Adrenal gland (tissue), 12 donors: ENCODE results near the gene SRRM2. TPM values are rescaled to one million over a fixed set of nuclear protein-coding genes. Genes with fewer than 3 reads are reported as not detected.

Source experiments
- DNase-seq, 7 donors: peaks; one replicate each; pipeline ENCODE4 v3.0.0-alpha.2; 2019 to 2020
- H3K27ac ChIP-seq, 5 donors: fragments of 200-600 bp; sonication (generic) in 4 of 5; 1 replicate in 3 of 5; 2 replicates in 2 of 5; pipeline versions ENCODE4 v1.5.1 to v1.8.0; 2016 to 2020; ENCODE audit warnings: mild to moderate bottlenecking in 1 of 5
- H3K27me3 ChIP-seq: fragments of 200-600 bp; 2 replicates; pipeline ENCODE4 v1.8.0; 2021
- H3K36me3 ChIP-seq, 2 donors: fragments of 200-600 bp; replicated peaks in 1 of 2; 1 replicate in 1 of 2; 2 replicates in 1 of 2; pipeline versions ENCODE4 v1.5.1 to v1.8.0; 2018 to 2022
- H3K4me1 ChIP-seq, 2 donors: fragments of 200-600 bp; replicated peaks in 1 of 2; 1 replicate in 1 of 2; 2 replicates in 1 of 2; pipeline versions ENCODE4 v1.5.1 to v1.8.0; 2018 to 2021
- H3K4me3 ChIP-seq, 4 donors: fragments of 200-600 bp; sonication (generic) in 3 of 4; one replicate each; pipeline ENCODE4 v1.5.1; 2016 to 2018
- H3K9me3 ChIP-seq, 3 donors: fragments of 200-600 bp; sonication (generic) in 1 of 3; replicated peaks in 1 of 3; 1 replicate in 2 of 3; 2 replicates in 1 of 3; pipeline versions ENCODE4 v1.5.1 to v1.8.0; 2016 to 2021
- CTCF ChIP-seq, 6 experiments: fragments of 450-650 bp in 4 of 6; fragments of 200-600 bp in 2 of 6; sonication (generic) in 1 of 6; IDR thresholded peaks; 1 replicate in 5 of 6; 2 replicates in 1 of 6; pipeline versions ENCODE4 v1.5.1 to v1.8.0; 2016 to 2021; ENCODE audit warnings: antibody characterized with exemption in 6 of 6, mild to moderate bottlenecking in 2 of 6, moderate library complexity in 1 of 6
- POLR2A ChIP-seq, 2 donors: fragments of 450-650 bp; IDR thresholded peaks; one replicate each; pipeline ENCODE4 v1.6.1; 2017; ENCODE audit warnings: antibody characterized with exemption in 2 of 2, mild to moderate bottlenecking in 2 of 2, moderate library complexity in 1 of 2
- WGBS, 4 donors: extraction: QIAGEN DNeasy Blood & Tissue Kit in 2 of 4; methylation state at CpG; one replicate each; pipeline versions ENCODE4 v1.1.5 to v1.1.7; 2013 to 2017; 5-methylcytosine and 5-hydroxymethylcytosine counted together
- intact Hi-C, 2 donors: fragments of 100-400 bp; cut with DNase I; formaldehyde crosslinking; loops; one replicate each; pipeline versions ENCODE4 v1.14.1 to v1.15.0; 2022 to 2023
- polyA plus RNA-seq, 3 donors: library from polyadenylated mRNA; stranded (reverse); fragments of 200-250 nt in 2 of 3; fragments of 350-450 nt in 1 of 3; fragmentation: Illumina TruSeq in 1 of 3; extraction: RNeasy Lipid Tissue Mini Kit (QIAGEN cat#74804) in 1 of 3; gene quantifications; one replicate each; pipeline ENCODE4 v1.2.3, GENCODE V29; 2013 to 2014
- total RNA-seq, 9 donors: library from RNA; depleted of rRNA in 4 of 9; stranded (reverse); fragments of >200 nt in 4 of 9; fragments of 120-200 nt in 1 of 9; fragmentation: NEBNext Ultra II Directional in 1 of 9; extraction: Animal tissue kit (Norgen Biotek cat#: 25700) in 1 of 9; gene quantifications; one replicate each; pipeline versions ENCODE4 v1.1.0 to v1.2.4, GENCODE V29; 2013 to 2023
- donor health status: healthy with polysubstance abuse.
- donor health status: Bipolar disorder and iron deficiency.
- donor health status: DM: yes; HTN: yes; CAD: no.
- donor health status: DM: no; HTN: no; CAD: no.
- donor health status: DM: no; HTN: no; CAD: no.
- donor health status: DM: yes; HTN: yes; CAD: no.

SRRM2 gene
- total and polyA plus RNA-seq, 12 donors, result 81.7 to 3,120 (median 328) TPM

GRCh38 chr16:2808181-2808580 lies 55.7 kb downstream of the SRRM2 start:
- WGBS, 4 donors, result 87 to 90% (median 89%) methylated on average over 7 of the region's 7 CpGs
- Histone ChIP-seq H3K4me1 (no peaks in the 10 kb centered on the region), H3K4me3 (no peak overlapping the region), H3K27ac (no peak overlapping the region), H3K9me3 (no peaks in the 10 kb centered on the region), H3K27me3 (peaks cover 3% of the 10 kb centered on the region), H3K36me3 (no peaks in the 10 kb centered on the region)
- DNase-seq, result no peak
- intact Hi-C loops, result loop anchor here in 1 of 2 donors (10.0 kb wide), 1 partner anchor 267 kb away; no protein-coding TSS in a partner anchor
- no peak for TF ChIP-seq CTCF (IDR thresholded peaks at IDR 0.05)
- TF ChIP-seq POLR2A (IDR thresholded peaks at IDR 0.05), result no peak

GRCh38 chr16:2809149-2809760 lies 56.8 kb downstream of the SRRM2 start:
- Histone ChIP-seq H3K36me3 (no peaks in the 10 kb centered on the region), H3K27me3 (peaks cover 3% of the 10 kb centered on the region), H3K27ac (no peak overlapping the region), H3K9me3 (no peaks in the 10 kb centered on the region), H3K4me3 (no peak overlapping the region), H3K4me1 (no peaks in the 10 kb centered on the region)
- TF ChIP-seq CTCF (IDR thresholded peaks at IDR 0.05) (no peak), POLR2A (IDR thresholded peaks at IDR 0.05) (no peak)
- 71 to 83% (median 76%) methylated on average over 3 of the region's 3 CpGs for WGBS, 4 donors
- no peak for DNase-seq
- intact Hi-C loops, result loop anchor here in 1 of 2 donors (10.0 kb wide), 1 partner anchor 266 kb away; no protein-coding TSS in a partner anchor

GRCh38 chr16:2810651-2811050 lies 58.2 kb downstream of the SRRM2 start:
- H3K27me3 ChIP-seq, result peaks cover under 1% of the 10 kb centered on the region
- no peaks in the 10 kb centered on the region for H3K36me3 ChIP-seq
- no peak overlapping the region for H3K27ac ChIP-seq
- H3K4me3 ChIP-seq, result no peak overlapping the region
- WGBS, 4 donors, result 73 to 89% (median 84%) methylated on average over 5 to 6 of the region's 6 CpGs
- DNase-seq, result no peak
- no peaks in the 10 kb centered on the region for H3K4me1 ChIP-seq
- no peaks in the 10 kb centered on the region for H3K9me3 ChIP-seq
- TF ChIP-seq CTCF (IDR thresholded peaks at IDR 0.05) (no peak), POLR2A (IDR thresholded peaks at IDR 0.05) (no peak)
- intact Hi-C loops, result no loop called here

- no peaks in the 10 kb centered on the region for H3K9me3 ChIP-seq
- no peak for TF ChIP-seq POLR2A (IDR thresholded peaks at IDR 0.05)
- no peak for TF ChIP-seq CTCF (IDR thresholded peaks at IDR 0.05)
- H3K4me3 ChIP-seq, result no peak overlapping the region
- no peak for DNase-seq
- no peak overlapping the region for H3K27ac ChIP-seq
- H3K36me3 ChIP-seq, result no peaks in the 10 kb centered on the region
- no peaks in the 10 kb centered on the region for H3K4me1 ChIP-seq
- no peaks in the 10 kb centered on the region for H3K27me3 ChIP-seq
- 76 to 83% (median 79%) methylated on average over 11 to 15 of the region's 15 CpGs for WGBS, 4 donors
- intact Hi-C loops, result no loop called here
These were observed 59.4 kb downstream of the SRRM2 start for GRCh38 chr16:2811703-2812471.
